SK-N-SH (cell line): ENCODE measurements around the gene S1PR1. TPM values are rescaled to one million over a fixed set of nuclear protein-coding genes. Genes with fewer than 3 reads are reported as not detected.

Experiments
- CTCF ChIA-PET: fragments of 300-600, 350-600 bp; formaldehyde crosslinking; extraction: SDS; loops from one replicate; lab custom pipeline; 2021; lab: Yijun Ruan, JAX
- POLR2A ChIA-PET: fragments of 350-600 bp; sonication (Branson Sonifier 250); formaldehyde crosslinking; extraction: SDS; loops from one replicate; lab custom pipeline; 2020; ENCODE audit warnings: antibody characterized with exemption, inconsistent platforms; lab: Yijun Ruan, JAX
- DNase-seq: peaks from one replicate; pipeline ENCODE4 v3.0.0; 2012
- H2AFZ ChIP-seq: fragments of 200-600 bp; sonication (generic); 2 replicates; pipeline ENCODE4 v1.8.1; 2016; ENCODE audit warnings: antibody characterized with exemption, mild to moderate bottlenecking, low read depth
- H3F3A ChIP-seq: fragments of 200-600 bp; sonication (generic); replicated peaks from 2 replicates; pipeline ENCODE3; 2016; ENCODE audit warnings: antibody characterized with exemption, mild to moderate bottlenecking; ENCODE audit not compliant: insufficient read depth
- H3K27ac ChIP-seq, 2 experiments: fragments of 200-500 bp in 1 of 2; fragments of 200-600 bp in 1 of 2; sonication (Bioruptor generic) in 1 of 2; sonication (generic), shearing (Covaris generic) in 1 of 2; 2 replicates each; pipeline versions ENCODE4 v1.5.1 to v1.6.1; 2014 to 2016; ENCODE audit warnings: low read depth in 2 of 2, inconsistent platforms in 1 of 2, low read length in 1 of 2, mild to moderate bottlenecking in 1 of 2, mixed read lengths in 1 of 2
- H3K27me3 ChIP-seq: fragments of 200-600 bp; sonication (generic), shearing (Covaris generic); 2 replicates; pipeline ENCODE4 v1.6.1; 2016; ENCODE audit warnings: mixed run types; ENCODE audit not compliant: insufficient read depth
- H3K36me3 ChIP-seq, 2 experiments: fragments of 200-500 bp in 1 of 2; fragments of 200-600 bp in 1 of 2; sonication (Bioruptor generic) in 1 of 2; sonication (generic) in 1 of 2; replicated peaks in 1 of 2; 2 replicates each; pipeline versions ENCODE3 to v1.5.1; 2014 to 2016; ENCODE audit warnings: low read length in 1 of 2, mild to moderate bottlenecking in 1 of 2; ENCODE audit not compliant: insufficient read depth in 2 of 2, control insufficient read depth in 1 of 2
- H3K4me1 ChIP-seq, 2 experiments: fragments of 200-500 bp in 1 of 2; fragments of 200-600 bp in 1 of 2; sonication (Bioruptor generic) in 1 of 2; sonication (generic), shearing (Covaris generic) in 1 of 2; 2 replicates each; pipeline versions ENCODE4 v1.5.1 to v1.6.1; 2014 to 2016; ENCODE audit warnings: low read depth in 1 of 2, low read length in 1 of 2, mixed run types in 1 of 2; ENCODE audit not compliant: insufficient read depth in 2 of 2, control insufficient read depth in 1 of 2
- H3K4me2 ChIP-seq: fragments of 200-600 bp; sonication (generic), shearing (Covaris generic); 2 replicates; pipeline ENCODE4 v1.6.1; 2017; ENCODE audit warnings: mixed run types
- H3K4me3 ChIP-seq, 2 experiments: fragments of 200-500 bp in 1 of 2; fragments of 200-600 bp in 1 of 2; sonication (Bioruptor generic) in 1 of 2; sonication (generic), shearing (Covaris generic) in 1 of 2; 2 replicates each; pipeline versions ENCODE4 v1.5.1 to v1.8.1; 2014 to 2016; ENCODE audit warnings: low read depth in 2 of 2, inconsistent platforms in 1 of 2, low read length in 1 of 2, mild to moderate bottlenecking in 1 of 2, mixed read lengths in 1 of 2, moderate library complexity in 1 of 2
- H3K79me2 ChIP-seq: fragments of 200-600 bp; sonication (generic); 2 replicates; pipeline ENCODE4 v1.8.1; 2017; ENCODE audit warnings: mild to moderate bottlenecking; ENCODE audit not compliant: insufficient read depth
- H3K9ac ChIP-seq: fragments of 200-600 bp; sonication (generic); 2 replicates; pipeline ENCODE4 v1.6.1; 2017; ENCODE audit warnings: mixed run types
- H3K9me2 ChIP-seq: fragments of 200-600 bp; sonication (generic); 2 replicates; pipeline ENCODE4 v1.6.1; 2017; ENCODE audit warnings: mixed run types
- H3K9me3 ChIP-seq: fragments of 200-600 bp; sonication (generic); 2 replicates; pipeline ENCODE4 v1.6.1; 2017; ENCODE audit warnings: mixed run types, mild to moderate bottlenecking, moderate library complexity
- H4K20me1 ChIP-seq: fragments of 200-600 bp; sonication (generic); 2 replicates; pipeline ENCODE4 v1.6.1; 2017; ENCODE audit warnings: mild to moderate bottlenecking, mixed run types; ENCODE audit not compliant: insufficient read depth
- CHD2 ChIP-seq: fragments of 150-350 bp; IDR thresholded peaks from 2 replicates; pipeline ENCODE4 v1.6.1; 2018; ENCODE audit warnings: low read length; ENCODE audit not compliant: partially characterized antibody
- CTCF ChIP-seq: fragments of 200-600 bp; sonication (generic); IDR thresholded peaks from 2 replicates; pipeline ENCODE4 v1.6.1; 2017; ENCODE audit warnings: antibody characterized with exemption, mild to moderate bottlenecking, moderate library complexity
- EZH2phosphoT487 ChIP-seq: fragments of 200-600 bp; sonication (generic); IDR thresholded peaks from 2 replicates; pipeline ENCODE4 v1.6.1; 2017; ENCODE audit warnings: low read depth, mixed run types, mild to moderate bottlenecking, antibody characterized with exemption, moderate library complexity, borderline replicate concordance
- FOSL2 ChIP-seq: IDR thresholded peaks from 2 replicates; pipeline ENCODE4 v1.4.0; 2012; ENCODE audit warnings: low read depth, mild to moderate bottlenecking, moderate library complexity, borderline replicate concordance
- JUND ChIP-seq: IDR thresholded peaks from 2 replicates; pipeline ENCODE4 v1.4.0; 2012
- MEF2A ChIP-seq: IDR thresholded peaks from 2 replicates; pipeline ENCODE4 v1.4.0; 2012; ENCODE audit warnings: low read depth, borderline replicate concordance
- MXI1 ChIP-seq: IDR thresholded peaks from 2 replicates; pipeline ENCODE4 v1.6.1; 2012; ENCODE audit warnings: mild to moderate bottlenecking, low read depth, low read length, improper control_type of control experiment
- RCOR1 ChIP-seq: fragments of 150-350 bp; IDR thresholded peaks from 2 replicates; pipeline ENCODE4 v1.6.1; 2017; ENCODE audit warnings: antibody characterized with exemption, low read length
- USF2 ChIP-seq: fragments of 150-350 bp; IDR thresholded peaks from 2 replicates; pipeline ENCODE4 v1.6.1; 2017; ENCODE audit warnings: antibody characterized with exemption, low read length, low read depth, borderline replicate concordance
- ZBTB33 ChIP-seq: IDR thresholded peaks from 2 replicates; pipeline ENCODE4 v1.4.0; 2012; ENCODE audit warnings: low read depth, borderline replicate concordance
- WGBS: methylation state at CpG from one replicate; pipeline ENCODE4 v1.1.6; 2017; ENCODE audit warnings: low lambda C conversion rate; 5-methylcytosine and 5-hydroxymethylcytosine counted together
- polyA plus RNA-seq, 3 experiments: library from polyadenylated mRNA; depleted of rRNA; stranded (reverse); fragments of >200 nt; gene quantifications; 2 replicates each; pipeline ENCODE4 v1.2.3, GENCODE V29; 2012

The S1PR1 gene
- polyA plus RNA-seq, 1 of the 3 experiments (the other 2 are of a cell fraction) = 5.9 TPM

- WGBS = 100% methylated on average over 1 of the region's 1 CpG
- H3K9me2 ChIP-seq = no peaks in the 10 kb centered on the region
Observed at GRCh38 chr1:101194746-101195145, 42.1 kb upstream of the S1PR1 start.

DNA sequence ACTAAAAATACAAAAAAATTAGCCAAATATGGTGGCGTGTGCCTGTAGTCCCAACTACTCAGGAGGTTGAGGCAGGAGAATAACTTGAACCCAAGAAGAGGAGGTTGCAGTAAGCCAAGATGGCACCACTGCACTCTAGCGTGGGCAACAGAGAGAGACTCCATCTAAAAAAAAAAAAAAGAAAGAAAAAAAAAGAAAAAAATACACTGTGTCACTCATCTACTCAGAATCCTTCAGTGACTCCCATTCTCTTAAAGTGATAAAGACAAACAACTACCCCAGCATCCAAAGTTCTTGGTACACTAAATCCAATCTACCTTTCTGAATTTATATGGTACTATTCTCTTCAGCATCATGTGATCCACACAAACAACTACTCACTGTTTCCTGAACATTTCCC, 40.2 kb upstream of the S1PR1 start:
- Histone ChIP-seq H3K9me3 (no peaks in the 10 kb centered on the region), H4K20me1 (no peaks in the 10 kb centered on the region), H3K36me3 (no peaks in the 10 kb centered on the region), H3K9me2 (no peaks in the 10 kb centered on the region), H2AFZ (no peak overlapping the region), H3K27me3 (no peaks in the 10 kb centered on the region), H3K4me2 (no peak overlapping the region), H3K79me2 (no peaks in the 10 kb centered on the region), H3K27ac (no peak overlapping the region)
- no peak for DNase-seq
- CTCF ChIA-PET = no interaction called here
- TF ChIP-seq USF2 = no peak
- TF ChIP-seq ZBTB33 = no peak
- TF ChIP-seq JUND = no peak
- TF ChIP-seq CTCF = no peak
- TF ChIP-seq EZH2phosphoT487 = no peak
- no peak for TF ChIP-seq RCOR1
- TF ChIP-seq, all 33 proteins: peak for 0
- POLR2A ChIA-PET = no interaction called here
- Histone ChIP-seq H3K4me1 (peaks cover 0 to 7% of the 10 kb centered on the region in 2 experiments; a peak in 2 of 4 replicates), H3K9ac (no peak overlapping the region), H3K4me3 (no peak overlapping the region), H3F3A (no peaks in the 10 kb centered on the region)
- 84% methylated on average over 2 of the region's 2 CpGs for WGBS

More at GRCh38 chr1:101194746-101195145, 42.1 kb upstream of the S1PR1 start:
- Histone ChIP-seq H2AFZ (no peak overlapping the region), H3K9ac (no peak overlapping the region), H3K79me2 (no peaks in the 10 kb centered on the region)
- TF ChIP-seq EZH2phosphoT487 = no peak
- TF ChIP-seq CTCF = no peak
- TF ChIP-seq FOSL2 = no peak
- no peak for TF ChIP-seq MXI1
- TF ChIP-seq CHD2 = no peak
- no peak for TF ChIP-seq MEF2A
- TF ChIP-seq, all 33 proteins: peak for 0
- Histone ChIP-seq H3K9me3 (no peaks in the 10 kb centered on the region), H3K4me3 (no peak overlapping the region), H4K20me1 (no peaks in the 10 kb centered on the region), H3K36me3 (no peaks in the 10 kb centered on the region), H3K4me2 (no peak overlapping the region), H3K27ac (no peak overlapping the region), H3K4me1 (no peaks in the 10 kb centered on the region), H3F3A (no peaks in the 10 kb centered on the region), H3K27me3 (no peaks in the 10 kb centered on the region)
- DNase-seq = no peak
- CTCF ChIA-PET = interaction anchor here (1.9 kb wide), 1 partner anchor 20 kb away, joined by 5 read pairs; no protein-coding TSS in a partner anchor
- POLR2A ChIA-PET = no interaction called here
